Fibroblast of pulmonary artery (primary cell): ENCODE data around the gene ANKHD1.
"Not testable (repeated sequence)": the region's sequence is repeated elsewhere in the genome, so short reads cannot be mapped to it uniquely, and the experiment has no call there.

ENCODE experiments used
- DNase-seq: peaks from one replicate; pipeline ENCODE4 v3.0.0-alpha.2; 2010; ENCODE audit warnings: low read depth
- H3K4me3 ChIP-seq: replicated peaks from 2 replicates; pipeline ENCODE4 v1.5.1; 2011; ENCODE audit warnings: low read depth, mild to moderate bottlenecking, control low read depth, low read length, moderate library complexity
- TF ChIP-seq, protein P1 (sequence below): IDR thresholded peaks from 2 replicates; pipeline ENCODE4 v1.5.1; 2011; ENCODE audit warnings: mild to moderate bottlenecking, control low read depth, low read length, inconsistent platforms; ENCODE audit errors: missing control alignments

ANKHD1 gene

DNA sequence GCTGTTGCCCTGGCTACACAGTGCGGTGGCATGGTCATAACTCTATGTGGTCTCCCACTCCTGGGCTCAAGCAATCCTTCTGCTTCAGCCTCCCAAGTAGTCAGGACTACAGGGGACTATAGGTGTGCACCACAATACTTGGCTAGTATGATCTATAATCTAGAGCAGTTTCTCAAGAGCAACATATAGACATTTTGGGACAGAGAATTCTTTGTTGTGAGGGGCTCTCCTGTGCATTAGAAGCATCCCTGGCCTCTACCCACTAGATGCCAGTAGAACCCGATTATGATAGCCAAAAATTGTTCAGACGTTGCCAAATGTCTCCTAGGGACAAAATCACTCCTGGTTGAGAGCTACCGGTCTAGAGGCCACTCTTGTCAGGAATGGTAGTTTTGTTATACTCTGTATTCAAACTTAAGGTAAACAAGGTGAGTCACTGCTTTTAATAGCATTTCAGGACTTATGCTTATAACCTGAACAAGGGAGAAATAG lies 7.2 kb downstream of the ANKHD1 start:
- TF ChIP-seq, protein P1, sequence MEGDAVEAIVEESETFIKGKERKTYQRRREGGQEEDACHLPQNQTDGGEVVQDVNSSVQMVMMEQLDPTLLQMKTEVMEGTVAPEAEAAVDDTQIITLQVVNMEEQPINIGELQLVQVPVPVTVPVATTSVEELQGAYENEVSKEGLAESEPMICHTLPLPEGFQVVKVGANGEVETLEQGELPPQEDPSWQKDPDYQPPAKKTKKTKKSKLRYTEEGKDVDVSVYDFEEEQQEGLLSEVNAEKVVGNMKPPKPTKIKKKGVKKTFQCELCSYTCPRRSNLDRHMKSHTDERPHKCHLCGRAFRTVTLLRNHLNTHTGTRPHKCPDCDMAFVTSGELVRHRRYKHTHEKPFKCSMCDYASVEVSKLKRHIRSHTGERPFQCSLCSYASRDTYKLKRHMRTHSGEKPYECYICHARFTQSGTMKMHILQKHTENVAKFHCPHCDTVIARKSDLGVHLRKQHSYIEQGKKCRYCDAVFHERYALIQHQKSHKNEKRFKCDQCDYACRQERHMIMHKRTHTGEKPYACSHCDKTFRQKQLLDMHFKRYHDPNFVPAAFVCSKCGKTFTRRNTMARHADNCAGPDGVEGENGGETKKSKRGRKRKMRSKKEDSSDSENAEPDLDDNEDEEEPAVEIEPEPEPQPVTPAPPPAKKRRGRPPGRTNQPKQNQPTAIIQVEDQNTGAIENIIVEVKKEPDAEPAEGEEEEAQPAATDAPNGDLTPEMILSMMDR: no peak
- H3K4me3 ChIP-seq: no peak overlapping the region
- DNase-seq: no peak

DNA sequence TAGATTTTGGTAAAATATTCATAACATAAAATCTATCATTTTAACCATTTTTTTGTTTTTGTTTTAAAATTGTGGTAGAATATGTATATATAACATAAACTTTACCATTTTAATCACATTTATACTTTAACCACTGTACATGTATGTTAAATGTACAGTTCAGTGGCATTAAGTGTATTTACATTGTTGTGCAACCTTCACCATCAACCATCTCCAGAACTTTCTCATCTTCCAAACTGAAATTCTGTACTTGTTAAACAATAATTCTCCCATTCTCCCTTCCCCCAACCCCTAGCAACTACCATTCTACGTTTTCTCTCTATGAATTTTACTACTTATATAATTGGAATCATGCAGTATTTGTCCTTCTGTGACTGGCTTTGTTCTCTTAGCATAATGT lies 11.6 kb downstream of the ANKHD1 start:
- DNase-seq: no peak
- TF ChIP-seq, protein P1: no peak
- no peak overlapping the region for H3K4me3 ChIP-seq

DNA sequence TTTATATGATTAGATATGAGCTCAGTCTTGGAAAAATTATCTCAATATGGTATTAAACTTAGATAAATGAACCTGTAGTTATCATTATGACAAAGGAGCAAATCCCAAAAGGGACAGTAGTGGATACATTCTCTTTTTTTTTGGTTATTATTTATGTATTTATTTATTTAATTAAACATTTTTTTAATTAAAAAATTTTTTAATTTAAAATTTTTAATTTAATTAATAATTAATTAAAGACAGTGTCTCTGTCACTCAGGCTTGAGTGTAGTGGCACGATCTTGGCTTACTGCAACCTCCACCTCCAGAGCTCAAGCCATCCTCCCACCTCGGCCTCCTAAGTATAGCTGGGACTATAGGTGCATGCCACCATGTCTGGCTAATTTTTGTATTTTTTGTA lies 15.6 kb downstream of the ANKHD1 start:
- H3K4me3 ChIP-seq: no peak overlapping the region
- no peak for DNase-seq
- TF ChIP-seq, protein P1: no peak

DNA sequence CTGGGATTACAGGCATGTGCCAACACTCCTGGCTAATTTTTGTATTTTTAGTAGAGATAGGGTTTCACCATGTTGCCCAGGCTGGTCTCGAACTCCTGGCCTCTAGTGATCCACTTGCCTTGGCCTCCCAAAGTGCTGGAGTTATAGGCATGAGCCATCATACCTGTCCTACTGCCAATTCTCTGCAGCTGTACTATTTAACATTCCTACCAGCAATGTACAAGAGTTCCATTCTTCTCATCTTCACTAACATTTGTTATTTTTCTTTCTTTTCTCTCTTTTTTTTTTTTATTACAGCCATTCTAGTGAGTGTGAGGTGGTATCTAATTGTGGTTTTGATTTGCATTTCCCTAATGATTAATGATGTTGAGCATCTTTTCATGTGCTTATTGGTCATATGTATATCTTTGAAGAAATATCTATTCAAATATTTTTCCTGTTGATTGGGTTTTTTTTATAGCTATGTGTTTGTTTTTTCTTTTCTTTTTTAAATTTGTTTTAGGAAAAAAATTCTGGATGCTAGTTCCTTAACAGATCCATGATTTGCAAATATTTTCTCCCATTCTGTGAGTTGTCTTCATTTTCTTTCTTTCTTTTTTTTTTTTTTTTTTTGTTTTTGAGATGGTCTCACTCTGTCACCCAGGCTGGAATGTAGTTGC lies 17.4 kb downstream of the ANKHD1 start:
- TF ChIP-seq, protein P1: no peak
- no peak for DNase-seq
- no peak overlapping the region for H3K4me3 ChIP-seq

DNA sequence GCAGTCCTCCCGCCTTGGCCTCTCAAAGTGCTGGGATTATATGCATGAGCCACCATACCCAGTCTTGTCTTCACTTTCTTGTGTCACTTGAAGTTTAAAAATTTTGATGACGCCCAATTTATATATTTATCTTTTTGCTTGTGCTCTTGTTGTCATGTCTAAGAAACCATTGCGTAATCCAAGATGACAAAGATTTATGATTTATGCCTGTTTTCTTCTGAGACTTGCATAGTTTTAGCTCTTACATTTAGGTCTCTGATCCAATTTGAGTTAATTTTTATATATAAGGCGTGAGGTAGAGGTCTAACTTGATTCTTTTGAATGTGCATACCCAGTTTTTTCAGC lies 18.6 kb downstream of the ANKHD1 start:
- DNase-seq: peak; percentile 24
- TF ChIP-seq, protein P1: no peak
- no peak overlapping the region for H3K4me3 ChIP-seq

DNA sequence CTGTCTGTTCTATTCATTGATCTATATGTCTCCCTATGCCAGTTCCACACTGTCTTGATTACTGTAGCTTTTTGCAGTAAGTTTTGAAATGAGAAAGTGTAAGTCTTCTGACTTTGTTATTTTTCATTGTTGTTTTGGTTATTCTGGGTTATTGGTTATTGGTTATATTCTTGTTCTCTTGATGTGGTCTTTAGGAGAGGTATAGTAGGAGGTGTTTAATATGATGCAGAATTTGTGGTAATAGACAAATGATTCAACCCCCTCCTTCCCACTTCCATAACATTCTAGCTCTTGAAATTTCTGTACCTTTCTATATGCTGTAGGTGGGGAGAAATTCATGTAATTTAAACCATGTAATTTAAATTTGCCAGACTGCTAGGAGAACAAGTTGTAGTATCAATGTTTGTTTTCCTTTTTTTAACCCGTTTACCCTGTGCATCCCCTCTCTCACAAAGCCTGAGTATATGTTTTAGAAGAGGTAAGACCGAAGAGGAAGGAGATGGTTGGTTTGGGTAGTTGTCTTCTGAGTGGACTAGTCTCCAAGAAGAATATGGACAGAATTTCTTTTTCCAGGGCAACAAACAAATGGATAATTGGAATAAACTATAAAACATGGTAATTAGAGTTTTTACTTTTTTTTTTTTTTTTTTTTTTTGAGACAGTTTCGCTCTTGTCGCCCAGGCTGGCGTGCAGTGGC lies 19.2 kb downstream of the ANKHD1 start:
- TF ChIP-seq, protein P1: no peak
- H3K4me3 ChIP-seq: no peak overlapping the region
- DNase-seq: no peak

DNA sequence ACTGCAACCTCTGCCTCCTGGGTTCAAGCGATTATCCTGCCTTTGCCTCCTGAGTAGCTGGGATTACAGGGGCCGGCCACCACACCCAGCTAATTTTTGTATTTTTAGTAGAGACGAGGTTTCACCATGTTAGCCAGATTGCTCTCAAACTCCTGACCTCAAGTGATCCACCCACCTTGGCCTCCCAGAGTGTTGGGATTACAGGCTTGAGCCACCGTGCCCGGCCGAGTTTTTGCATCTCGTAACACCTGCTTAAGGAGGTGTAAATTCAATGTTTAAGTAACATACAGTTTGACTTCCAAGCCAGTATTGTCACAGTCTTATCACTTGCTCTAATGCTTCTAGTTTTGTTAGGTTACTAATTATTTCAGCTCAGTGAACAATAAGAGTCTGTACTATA lies 19.7 kb downstream of the ANKHD1 start:
- not testable (repeated sequence) for H3K4me3 ChIP-seq, DNase-seq
